T follicular helper cell (primary cell): Measurements from ENCODE around the gene ANO5.
"Not testable (repeated sequence)": the region's sequence is repeated elsewhere in the genome, so short reads cannot be mapped to it uniquely, and the experiment has no call there.

Experiments used
- DNase-seq: peaks from one replicate; pipeline ENCODE4 v3.0.0-alpha.2; 2020; ENCODE audit warnings: low read depth

Gene ANO5

DNA sequence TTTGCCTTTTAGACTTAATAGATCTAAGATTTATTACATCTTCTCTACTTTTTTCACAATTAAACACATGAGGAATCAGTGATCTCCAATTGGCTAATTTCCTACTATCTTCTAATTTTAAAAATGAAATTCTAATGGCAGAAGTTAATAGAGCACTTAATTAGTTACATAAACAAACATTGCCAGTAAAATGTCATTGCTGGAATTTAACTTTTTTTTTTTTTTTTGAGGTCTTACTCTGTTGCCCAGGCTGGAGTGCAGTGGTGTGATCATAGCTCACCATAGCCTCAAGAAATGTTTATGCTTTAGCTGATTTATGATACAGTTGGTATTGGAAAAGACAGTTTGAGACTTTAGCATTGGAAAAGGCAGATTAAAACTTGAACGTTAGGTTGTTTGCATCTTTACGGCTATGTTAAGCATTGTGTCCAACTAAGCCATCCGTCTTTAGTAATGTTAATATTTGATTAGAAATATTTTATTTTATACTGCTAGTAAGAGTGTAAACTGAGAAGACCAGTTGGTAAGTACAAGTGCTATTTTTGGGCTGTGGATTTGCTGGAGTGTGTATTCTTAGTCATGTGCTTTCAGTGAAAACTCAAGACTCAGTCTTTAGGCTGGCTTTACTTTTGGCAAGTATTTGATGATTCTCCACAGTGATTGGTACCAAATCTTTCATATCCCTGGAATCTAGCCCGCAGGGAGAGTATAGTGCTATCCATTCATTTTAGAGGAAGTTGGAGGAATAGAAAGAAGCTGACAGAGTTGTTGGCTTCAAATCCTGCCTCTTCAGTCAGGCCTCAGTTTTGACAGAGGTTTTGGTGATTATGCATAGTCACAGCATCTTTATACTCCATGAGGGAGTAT lies 4.5 kb downstream of the ANO5 start:
- no peak for DNase-seq

DNA sequence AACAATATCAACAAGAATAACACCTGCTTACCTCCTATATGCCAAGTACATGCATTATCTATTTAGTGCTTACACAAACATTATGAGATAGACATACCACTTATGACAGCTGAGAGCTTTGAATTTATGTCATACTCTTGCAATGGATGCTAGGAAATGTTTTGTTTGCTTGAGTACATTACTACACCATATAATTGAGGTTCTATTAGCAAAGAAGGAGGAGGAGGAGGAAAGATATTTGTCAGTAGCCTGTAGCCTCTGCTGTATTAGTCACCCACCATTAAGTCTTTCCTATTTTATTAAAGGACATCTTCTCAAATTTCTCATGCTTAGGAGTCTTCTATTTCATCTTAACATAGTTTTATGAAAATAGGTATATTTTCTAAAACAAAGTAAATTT lies 6.4 kb downstream of the ANO5 start:
- no peak for DNase-seq

DNA sequence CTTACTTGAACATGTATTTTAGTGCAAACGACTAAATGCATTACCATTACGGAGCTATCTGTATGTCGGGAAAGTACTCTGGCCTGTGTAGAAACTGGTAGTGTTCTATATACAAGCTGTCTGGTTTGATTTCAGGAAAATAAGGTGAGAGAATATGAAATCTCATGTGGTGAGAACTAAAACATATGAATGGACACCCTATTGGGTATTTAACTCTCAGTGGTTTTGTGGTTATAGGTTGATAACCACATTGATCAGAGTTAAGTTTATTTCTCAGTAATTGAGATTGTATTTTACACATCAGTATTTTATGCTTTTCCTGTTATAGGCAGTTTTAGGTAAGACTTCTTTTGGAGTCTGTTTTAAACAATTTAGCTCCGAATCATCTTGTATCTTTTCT lies 10.4 kb downstream of the ANO5 start:
- DNase-seq: no peak

DNA sequence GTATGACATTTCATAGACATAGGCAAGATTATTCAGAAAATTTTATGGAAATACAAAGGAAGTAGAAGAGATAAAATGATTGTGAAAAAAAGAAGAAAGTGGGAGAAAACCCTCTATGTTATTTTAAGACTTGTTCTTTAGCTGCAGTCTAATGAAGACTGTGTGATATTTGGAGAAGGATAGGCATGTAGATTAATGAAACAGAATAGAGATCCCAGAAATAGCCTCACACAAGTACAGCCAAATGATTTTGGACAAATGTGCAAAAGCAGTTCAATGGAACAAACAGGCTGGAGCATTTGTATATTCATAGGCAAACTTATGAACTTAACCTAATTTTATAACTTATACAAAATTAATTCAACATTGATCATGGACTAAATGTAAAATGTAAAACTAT lies 14.3 kb downstream of the ANO5 start:
- DNase-seq: no peak

DNA sequence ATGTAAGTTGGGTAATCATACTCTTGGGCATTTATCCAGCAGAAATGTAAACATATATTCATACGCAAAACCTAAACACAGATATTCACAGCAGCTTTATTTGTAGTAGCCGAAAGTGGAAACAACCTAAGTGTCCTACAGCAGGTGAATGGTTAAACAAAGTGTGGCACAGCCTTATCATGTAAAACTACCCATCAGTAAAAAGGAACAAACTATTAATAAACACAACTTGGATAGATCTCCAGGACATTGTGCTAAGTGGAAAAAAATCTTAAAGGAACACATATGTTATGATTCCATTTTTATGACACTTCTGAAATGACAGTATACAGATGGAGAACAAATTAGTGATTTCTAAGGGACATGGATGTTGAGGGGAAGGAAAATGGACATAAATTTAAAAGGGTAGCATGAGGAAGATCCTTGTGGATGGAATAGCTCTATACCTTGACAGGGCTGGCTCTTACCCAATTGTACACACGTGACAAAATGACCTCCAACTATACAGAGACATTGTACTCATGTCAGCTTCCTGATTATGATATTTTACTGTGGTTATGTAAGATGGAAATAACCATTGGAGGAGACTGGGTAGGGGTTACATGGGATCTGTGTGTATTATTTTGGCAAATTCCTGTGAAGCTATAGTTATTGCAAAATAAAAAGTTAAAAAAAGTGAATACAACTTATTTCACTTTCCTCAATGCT lies 15.4 kb downstream of the ANO5 start:
- DNase-seq: no peak

DNA sequence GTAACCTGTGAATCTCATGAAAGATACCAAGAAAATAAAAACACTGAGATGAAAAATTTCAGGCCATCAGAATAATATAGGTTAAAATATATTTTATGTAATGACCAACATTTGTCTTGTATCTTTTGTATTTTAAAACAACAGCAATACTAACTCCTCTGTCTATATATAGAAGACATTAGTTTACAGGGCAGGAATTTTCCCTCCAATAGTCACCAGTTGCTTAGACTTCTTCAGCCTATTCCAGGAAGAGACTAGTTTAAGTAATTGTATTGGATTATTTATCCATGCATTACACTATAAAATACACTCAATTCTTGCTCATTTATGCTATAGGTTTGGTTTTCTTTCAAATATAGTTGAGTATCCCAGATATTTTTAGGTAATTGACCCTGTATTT lies 24.1 kb downstream of the ANO5 start:
- no peak for DNase-seq

DNA sequence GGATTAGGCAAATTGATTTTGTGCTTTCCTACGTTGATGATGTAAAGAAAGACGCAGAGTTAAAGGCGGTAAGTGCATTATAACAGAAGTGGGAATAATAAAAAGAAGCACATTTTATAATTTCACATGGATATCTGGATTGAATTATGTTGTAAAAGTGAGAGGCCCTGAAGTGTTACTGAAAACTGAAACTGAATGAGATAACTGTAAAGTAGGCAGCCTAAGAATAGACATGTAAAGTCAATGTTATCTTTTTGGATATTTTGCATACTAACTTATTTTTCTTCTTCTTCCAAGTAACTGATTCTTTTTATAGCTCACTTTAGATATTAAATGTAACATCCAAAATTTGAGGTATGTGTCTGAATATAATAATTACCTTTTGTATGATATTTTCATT lies 28.3 kb downstream of the ANO5 start:
- DNase-seq: no peak

DNA sequence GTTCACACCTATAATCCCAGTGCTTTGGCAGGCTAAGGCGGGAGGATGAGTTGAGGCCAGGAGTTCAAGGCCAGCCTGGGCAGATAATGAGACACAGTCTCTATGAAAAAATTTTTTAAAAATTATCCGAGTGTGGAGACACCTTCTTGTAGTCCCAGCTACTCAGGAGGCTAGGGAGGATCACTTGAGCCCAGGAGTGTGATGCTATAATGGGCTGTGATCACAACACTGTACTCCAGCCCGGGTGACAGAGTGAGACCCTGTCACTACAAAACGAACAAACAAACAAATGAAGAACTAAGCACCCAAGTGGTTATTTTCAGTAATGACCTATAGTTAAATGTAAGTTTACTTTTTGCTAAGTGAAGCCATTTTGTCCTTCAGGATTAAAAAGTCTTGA lies 32.3 kb downstream of the ANO5 start:
- DNase-seq: no peak

DNA sequence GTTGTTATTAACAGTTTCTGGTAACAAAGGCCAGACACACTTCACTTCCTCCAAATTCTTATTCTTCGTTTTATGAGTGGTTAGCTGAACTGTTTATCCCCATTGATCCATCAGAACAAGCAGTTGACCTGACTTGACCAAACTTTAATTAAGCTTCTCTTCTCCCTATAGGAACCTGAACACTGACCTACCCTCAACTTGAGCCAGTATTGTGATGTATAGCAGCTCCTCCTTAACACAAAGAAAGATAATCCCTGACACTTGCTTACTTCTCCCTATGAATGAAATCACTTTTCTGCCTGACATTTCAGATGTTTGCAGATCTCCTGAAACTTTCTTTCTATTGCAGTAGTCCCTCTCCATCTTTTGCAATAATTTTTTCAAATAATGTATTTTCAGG lies 41.9 kb downstream of the ANO5 start:
- DNase-seq: no peak

DNA sequence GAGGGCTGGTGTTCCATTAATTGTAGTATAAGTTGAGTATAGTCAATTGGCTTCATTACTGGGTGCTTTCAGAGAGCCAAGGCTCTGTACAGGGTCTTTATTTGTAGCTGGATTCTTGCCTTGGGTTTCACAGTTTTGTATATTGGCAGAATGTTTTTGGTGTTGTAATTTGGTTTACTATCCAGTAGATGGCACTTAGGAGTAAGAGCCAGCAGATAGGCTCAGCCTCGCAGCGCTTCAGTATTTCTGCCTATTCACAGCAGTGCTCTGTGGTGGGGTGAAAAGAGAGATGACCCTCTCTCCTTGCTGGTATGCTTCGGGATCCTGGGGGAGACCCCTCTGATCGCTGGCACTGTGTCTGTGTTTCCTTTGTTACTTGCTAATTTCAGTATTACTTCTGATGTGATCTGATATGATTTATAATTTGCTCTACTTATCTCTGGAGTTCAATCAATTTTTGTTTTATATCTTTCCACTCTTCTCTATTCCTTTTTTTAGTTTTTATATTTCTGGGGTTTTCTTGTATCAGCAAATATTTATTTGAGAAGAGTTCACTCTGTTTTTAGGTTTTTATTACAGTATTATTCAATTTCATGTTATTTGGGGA lies 52.2 kb downstream of the ANO5 start:
- peak; percentile 0 for DNase-seq

DNA sequence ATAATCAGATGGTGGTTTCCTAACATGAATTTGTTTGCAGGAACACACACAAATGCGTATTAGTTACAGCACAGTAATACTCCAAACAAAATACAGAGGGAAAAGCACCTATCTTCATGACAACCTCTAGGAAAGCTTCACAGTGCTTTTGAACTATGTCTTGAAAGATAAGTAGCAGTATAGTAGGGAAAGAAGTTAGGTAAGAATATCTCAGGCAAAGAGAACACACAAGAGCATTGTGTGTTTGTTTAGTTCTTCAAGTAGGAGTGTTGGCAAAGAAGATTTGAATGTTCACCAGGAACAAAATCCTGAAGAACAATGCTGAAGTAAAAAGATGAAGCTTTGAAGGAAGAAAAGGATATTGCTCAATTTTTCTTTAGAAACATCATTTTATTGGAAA lies 54.1 kb downstream of the ANO5 start:
- DNase-seq: no peak

DNA sequence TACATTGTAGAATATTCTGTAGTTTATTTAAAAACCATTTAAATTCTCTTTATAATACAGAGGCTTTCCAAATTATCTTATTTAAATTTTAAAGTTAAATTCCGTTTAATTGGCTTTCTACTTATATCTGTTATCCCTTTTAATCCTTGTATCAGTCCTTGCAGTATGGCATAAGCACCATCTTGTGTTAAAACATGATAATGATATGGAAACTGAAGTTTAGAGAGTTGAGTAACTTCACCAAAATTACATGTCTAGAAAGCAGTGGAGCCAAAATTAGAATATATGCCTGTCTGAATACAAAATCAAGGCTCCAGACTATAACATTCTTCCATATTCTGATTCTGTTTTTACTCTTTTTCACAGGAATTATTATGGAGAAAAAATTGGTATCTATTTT lies 57.0 kb downstream of the ANO5 start:
- no peak for DNase-seq

DNA sequence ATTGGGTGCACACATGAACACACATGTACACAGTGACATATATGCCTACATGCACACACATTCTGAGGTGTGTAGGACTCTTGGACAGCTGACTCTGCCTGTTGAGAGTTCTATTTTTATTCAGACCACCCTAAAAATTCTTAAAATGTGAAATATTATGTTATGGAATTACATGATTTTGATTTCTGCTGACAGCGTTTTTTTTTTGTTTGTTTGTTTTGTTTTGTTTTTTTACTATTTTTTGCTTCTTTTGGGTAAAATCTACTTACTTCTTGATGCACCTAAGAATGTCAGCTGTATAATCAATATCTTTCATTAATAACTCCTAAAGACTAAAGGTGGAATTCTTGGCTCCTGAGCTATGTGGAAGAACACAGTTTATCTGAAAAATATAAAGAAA lies 64.0 kb downstream of the ANO5 start:
- no peak for DNase-seq

DNA sequence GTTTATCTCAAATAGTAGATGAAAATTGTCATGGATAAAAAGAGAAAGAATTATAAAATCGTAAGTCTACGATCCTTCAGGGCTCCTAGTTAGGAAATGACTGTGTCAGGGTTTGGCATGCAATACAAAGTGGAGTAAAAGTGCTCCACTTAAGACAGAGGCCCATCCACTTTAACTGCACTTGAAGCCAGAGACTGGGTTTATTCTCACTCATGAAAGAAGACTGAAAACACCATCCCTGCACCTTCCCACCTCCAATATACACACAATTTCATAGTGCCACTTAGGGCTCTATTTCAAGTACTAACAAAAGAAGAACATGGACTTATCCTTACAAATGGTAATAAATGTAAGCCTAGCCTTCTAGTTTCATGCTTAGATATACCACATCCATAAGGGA lies 70.7 kb downstream of the ANO5 start:
- DNase-seq: no peak

DNA sequence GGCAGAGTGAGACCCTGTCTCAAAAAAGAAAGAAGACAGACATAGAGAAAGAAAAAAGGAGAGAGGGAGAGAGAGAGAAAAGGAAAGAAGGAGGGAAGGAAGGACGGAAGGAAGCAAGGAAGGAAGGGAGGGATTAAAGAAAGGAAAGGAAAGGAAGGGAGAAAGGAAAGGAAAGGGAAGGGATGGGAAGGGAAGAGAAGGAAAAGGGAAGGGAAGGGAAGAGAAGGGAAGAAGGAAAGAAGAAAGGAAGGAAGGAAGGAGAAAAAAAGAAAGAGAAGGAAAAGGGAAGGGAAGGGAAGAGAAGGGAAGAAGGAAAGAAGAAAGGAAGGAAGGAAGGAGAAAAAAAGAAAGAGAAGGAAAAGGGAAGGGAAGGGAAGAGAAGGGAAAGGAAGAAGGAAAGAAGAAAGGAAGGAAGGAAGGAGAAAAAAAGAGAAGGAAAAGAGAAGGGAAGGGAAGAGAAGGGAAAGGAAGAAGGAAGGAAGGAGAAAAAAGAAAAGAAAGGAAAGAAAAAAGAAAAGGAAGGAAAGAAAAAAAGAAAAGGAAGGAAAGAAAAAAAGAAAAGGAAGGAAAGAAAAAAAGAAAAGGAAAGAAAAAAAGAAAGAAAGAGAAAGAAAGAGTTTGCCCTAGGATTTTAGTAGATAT lies 76.2 kb downstream of the ANO5 start:
- DNase-seq: not testable (repeated sequence)

DNA sequence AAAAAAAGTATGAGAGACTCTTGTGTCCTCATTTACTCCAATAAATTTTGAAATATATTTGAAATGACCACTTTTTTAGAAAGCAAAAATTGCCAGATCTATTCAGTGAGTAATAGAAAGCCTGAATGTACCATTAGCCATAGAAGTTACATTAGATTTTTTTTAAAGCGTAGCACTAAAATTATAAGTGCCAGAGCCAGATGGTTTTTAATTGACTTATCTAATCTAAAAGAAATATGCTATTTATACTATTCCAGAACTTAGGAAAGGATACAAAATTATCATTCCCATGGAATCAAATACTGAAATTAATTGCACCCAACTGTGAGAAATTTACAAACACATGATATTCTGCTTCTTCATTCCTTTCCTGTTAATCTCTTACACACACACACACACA lies 80.9 kb downstream of the ANO5 start:
- DNase-seq: no peak

DNA sequence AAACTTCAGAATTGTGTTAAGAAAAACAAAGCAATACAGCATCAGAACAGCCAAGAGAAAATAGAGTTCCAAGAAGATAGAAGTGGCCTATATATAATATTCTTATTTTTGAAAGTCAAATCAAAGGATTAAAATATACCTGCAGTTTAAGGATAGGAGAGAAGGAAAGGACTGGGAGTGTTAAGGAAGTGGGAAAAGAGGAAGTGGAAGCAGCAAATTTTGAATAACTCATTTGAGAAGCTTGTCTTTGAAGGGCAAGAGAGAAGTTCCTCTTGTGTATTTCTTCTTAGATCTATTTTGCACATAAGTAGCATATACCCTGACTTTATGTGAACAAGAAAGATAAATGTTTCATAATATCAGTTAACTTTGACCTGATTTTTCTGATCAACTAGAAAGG lies 82.7 kb downstream of the ANO5 start:
- DNase-seq: no peak

DNA sequence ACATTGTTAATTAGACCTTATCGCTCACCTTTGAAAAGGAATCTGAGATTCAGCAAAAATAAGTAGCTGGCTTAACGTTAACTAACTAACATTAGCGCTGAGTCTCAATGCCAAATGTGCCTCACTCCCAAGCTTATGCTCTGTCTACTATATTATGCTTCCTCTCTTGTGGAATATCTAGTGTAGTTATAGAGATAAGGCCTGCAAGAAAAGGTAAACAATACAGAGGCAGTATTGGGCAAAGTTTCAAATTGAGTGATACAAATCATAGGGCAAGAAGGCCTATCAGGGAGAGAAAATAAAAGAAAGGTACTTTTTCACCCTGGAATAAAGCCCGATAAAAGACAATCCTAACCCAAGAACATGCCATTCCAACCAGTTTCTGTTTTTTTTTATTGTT lies 83.7 kb downstream of the ANO5 start:
- DNase-seq: no peak

DNA sequence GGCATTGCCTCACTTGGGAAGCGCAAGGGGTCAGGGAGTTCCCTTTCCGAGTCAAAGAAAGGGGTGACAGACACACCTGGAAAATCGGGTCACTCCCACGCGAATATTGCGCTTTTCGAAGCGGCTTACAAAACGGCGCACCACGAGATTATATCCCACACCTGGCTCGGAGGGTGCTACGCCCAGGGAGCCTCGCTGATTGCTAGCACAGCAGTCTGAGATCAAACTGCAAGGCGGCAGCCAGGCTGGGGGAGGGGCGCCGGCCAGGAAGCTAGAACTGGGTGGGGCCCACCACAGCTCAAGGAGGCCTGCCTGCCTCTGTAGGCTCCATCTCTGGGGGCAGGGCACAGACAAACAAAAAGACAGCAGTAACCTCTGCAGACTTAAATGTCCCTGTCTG lies 92.1 kb downstream of the ANO5 start:
- not testable (repeated sequence) for DNase-seq

DNA sequence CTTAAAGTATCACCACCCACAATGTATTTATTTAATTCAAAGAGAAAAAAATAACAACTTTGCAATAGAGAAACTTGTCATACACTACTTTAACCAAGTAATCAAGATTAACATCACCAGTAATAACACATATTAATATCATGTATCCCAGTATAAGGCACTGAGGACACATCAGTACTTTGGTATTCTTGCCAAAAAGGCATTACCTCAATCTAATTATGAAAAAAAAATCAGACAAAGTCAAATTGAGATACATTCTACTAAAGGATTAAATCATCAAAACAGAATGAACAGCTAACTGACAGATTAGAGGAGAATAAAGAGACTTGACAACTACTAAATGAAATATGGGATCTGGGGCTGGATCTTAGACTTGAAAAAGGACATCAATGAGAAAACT lies 109.5 kb downstream of the ANO5 start:
- no peak for DNase-seq

DNA sequence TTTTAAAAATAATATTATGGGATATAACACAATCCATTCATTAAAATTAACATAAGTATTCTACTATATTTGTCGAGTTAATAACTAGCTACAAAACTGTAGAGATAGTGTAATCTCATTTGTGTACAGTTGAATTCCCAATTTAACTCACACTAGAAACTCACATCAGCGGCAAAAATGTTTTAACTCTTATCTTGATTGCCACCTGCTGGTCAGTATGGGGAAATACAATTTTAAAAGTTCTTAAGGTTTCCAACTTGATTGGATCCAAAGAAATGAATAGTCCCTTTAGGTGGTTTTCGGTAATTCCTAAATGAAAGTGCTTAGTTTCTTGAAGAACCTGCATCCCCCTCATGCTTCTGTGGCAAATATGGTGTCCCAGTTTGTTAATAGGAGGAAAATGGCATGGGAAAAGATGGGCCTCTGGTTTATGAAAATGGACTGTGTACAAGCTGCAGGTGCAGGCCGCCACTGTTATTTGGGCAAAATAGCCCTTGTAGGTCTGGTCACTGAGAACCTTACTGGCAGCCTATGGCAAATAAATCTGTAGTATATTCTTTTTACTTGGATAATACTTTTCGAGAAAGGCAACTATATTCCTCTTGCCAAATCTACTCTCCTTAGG lies 111.6 kb downstream of the ANO5 start:
- no peak for DNase-seq

DNA sequence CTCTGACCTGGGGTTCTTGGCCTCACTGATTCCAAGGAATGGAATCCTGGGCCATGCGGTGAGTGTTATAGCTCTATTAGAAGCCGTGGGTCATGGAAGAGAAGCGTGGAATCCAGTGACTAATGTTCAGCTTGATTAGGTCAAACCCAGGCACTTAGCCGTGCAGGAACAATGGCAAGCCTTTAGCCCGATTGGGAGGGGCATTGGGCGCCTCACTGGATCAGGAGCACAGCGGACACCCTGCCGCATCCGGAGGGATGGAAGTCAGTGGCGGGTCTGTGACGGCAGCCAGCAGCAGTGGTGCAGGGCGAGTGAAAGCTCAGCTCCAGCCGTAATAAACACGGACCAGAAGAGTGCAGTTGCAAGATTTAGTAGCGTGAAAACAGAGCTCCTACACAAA lies 124.8 kb downstream of the ANO5 start:
- no peak for DNase-seq
